HG03135 (cell line): ENCODE data around the gene ADGRG7.
A peak's percentile ranks its signal among the peaks of the same experiment; 100 is the strongest.

Experiments
- ATAC-seq: cut with Tn5 transposase; IDR thresholded peaks from one replicate; pipeline ENCODE4 v1.9.1; 2021; ENCODE audit warnings: mild to moderate bottlenecking, moderate library complexity; ENCODE audit not compliant: unreplicated experiment

ADGRG7 gene

GRCh38 chr3:100600181-100601042 is 9.0 kb upstream of the ADGRG7 start:
- no peak for ATAC-seq

- ATAC-seq: peak; percentile 36
Observed at GRCh38 chr3:100602506-100603444, 6.6 kb upstream of the ADGRG7 start.

GRCh38 chr3:100603469-100603868 is 5.9 kb upstream of the ADGRG7 start:
- peak; percentile 38 for ATAC-seq

- ATAC-seq: no peak
Observed at GRCh38 chr3:100605358-100605757, 4.0 kb upstream of the ADGRG7 start.

GRCh38 chr3:100606894-100607512 is 2.4 kb upstream of the ADGRG7 start:
- peak; percentile 78 for ATAC-seq

- ATAC-seq: no peak
Observed at GRCh38 chr3:100609963-100610362, 562 bp downstream of the ADGRG7 start.

- no peak for ATAC-seq
Observed at GRCh38 chr3:100611221-100611620, 1.8 kb downstream of the ADGRG7 start.

- no peak for ATAC-seq
Observed at GRCh38 chr3:100613721-100614390, 4.5 kb downstream of the ADGRG7 start.

GRCh38 chr3:100614941-100615340 is 5.5 kb downstream of the ADGRG7 start:
- ATAC-seq: no peak

- no peak for ATAC-seq
Observed at GRCh38 chr3:100615684-100616083, 6.3 kb downstream of the ADGRG7 start.

GRCh38 chr3:100621251-100621650 is 11.8 kb downstream of the ADGRG7 start:
- no peak for ATAC-seq

GRCh38 chr3:100627491-100627890 is 18.1 kb downstream of the ADGRG7 start:
- ATAC-seq: no peak

- ATAC-seq: no peak
Observed at GRCh38 chr3:100629421-100630127, 20.2 kb downstream of the ADGRG7 start.

- ATAC-seq: no peak
Observed at GRCh38 chr3:100630664-100631063, 21.3 kb downstream of the ADGRG7 start.

GRCh38 chr3:100631236-100631635 is 21.8 kb downstream of the ADGRG7 start:
- ATAC-seq: no peak

- no peak for ATAC-seq
Observed at GRCh38 chr3:100634493-100635272, 25.3 kb downstream of the ADGRG7 start.

- ATAC-seq: no peak
Observed at GRCh38 chr3:100635273-100635701, 25.9 kb downstream of the ADGRG7 start.

GRCh38 chr3:100637197-100637631 is 27.8 kb downstream of the ADGRG7 start:
- ATAC-seq: no peak

GRCh38 chr3:100640633-100641032 is 31.2 kb downstream of the ADGRG7 start:
- no peak for ATAC-seq
